Measurements from ENCODE around the gene LCE2D.

Gene LCE2D

DNA sequence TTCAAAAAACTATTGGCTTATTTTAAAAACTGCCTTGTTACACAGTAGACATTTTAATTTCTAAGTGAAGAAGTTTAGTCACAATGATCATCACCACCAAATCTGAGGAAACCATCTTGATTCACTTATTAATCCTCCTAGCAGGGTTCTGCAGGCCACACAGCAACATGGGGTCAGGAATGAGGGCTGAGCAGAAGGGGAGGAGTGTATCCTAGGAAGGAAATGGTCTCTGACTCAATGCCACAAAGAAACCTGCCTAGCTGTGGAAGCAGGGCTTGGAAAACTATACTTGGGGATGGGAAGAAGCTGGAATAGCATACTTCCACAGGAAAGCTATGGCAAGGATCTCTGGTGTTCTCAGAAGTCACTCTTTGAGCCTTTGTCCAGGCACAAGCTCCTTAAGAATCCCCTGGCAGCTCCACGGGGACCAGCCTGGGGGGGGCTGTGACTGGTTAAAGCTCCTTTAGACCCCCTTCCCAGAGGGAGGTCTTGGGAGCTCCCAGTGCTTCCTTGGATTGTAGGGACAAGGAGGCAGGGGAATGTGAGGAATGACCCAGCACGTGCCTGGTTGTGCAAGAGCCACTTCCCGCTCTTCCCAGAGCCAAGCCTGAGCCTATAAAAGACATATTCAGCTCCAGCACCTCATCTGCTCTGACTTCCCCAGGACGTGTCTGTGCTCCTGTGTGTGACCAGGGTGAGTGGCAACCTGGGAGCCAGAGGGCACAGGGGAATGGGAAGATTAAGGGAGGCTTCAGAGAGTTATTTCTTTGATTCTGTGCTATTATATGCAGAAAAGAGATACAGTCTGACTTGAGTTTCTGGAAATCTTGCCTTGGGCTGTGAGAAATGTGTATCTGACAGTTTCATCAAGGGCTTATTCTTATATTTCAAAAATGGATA lies 34.8 kb downstream of the LCE2D start, which contains the start of gene LCE2A:
Gene LCE2A, plus strand, starts transcription at position 645 of the 900 bp plus-strand sequence. CDS start 557 bp downstream, outside the sequence.
- DNase-seq, result no peak

DNA sequence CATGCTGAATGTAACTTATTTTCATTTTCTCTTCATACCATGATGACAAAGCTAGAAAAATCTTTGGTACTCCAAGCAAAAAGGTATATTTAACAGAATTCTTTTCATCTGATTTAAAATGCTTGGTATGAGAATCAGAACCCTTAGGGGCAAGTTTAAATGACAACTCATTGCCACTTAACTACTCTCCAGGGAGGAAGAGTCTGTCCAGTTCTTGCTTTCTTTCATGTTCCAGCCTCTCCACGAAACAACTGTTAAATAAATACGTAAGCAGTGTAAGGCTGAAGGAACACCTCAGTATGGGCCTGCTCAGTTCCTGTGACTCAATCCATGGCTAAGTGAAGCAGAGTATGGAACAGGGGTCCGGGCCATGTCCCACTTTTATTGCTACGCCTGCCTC lies 36.6 kb downstream of the LCE2D start:
- no peak for DNase-seq

DNA sequence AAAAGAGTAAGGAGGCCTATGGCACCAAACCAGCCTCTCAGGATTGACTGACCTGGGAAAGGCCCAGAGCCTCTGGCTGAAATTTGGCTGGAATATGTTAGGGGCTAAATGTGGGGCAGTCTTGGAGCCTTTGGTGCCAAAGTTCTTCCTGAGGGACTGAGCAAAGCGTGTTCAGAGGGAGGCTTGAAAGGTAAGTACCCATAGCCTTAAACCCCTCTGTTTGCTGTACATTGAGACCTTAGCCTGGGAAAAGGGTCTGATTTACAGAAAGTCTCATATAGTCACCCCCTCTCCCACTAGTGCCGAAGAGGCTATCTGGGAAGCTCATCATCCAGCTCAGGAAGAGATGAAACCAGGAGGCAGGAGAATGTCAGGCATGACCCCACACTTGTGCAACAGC lies 44.7 kb downstream of the LCE2D start, which contains the start of gene LCE4A:
Gene LCE4A, plus strand, starts transcription at position 301 of the 400 bp plus-strand sequence. CDS start 916 bp downstream, outside the sequence.
- DNase-seq, result no peak
